H9 (cell line): ENCODE results near the gene ARID1B. TPM values are rescaled to one million over a fixed set of nuclear protein-coding genes. Genes with fewer than 3 reads are reported as not detected.
A peak's percentile ranks its signal among the peaks of the same experiment; 100 is the strongest.

Source experiments
- DNase-seq: peaks from one replicate; pipeline ENCODE4 v3.0.0-alpha.2; 2017
- H2AFZ ChIP-seq: one replicate; pipeline ENCODE4 v1.6.1; 2013; ENCODE audit warnings: mild to moderate bottlenecking, low read length, control low read depth, moderate library complexity
- H2AK5ac ChIP-seq: 2 replicates; pipeline ENCODE4 v1.6.1; 2013; ENCODE audit warnings: low read length, control low read depth, mixed read lengths; ENCODE audit not compliant: insufficient read length
- H2BK120ac ChIP-seq: one replicate; pipeline ENCODE4 v1.6.1; 2013; ENCODE audit warnings: low read depth, mild to moderate bottlenecking, low read length, control low read depth, inconsistent platforms; ENCODE audit not compliant: poor library complexity, severe bottlenecking
- H2BK12ac ChIP-seq: 2 replicates; pipeline ENCODE4 v1.6.1; 2013; ENCODE audit warnings: low read length, control low read depth, mixed read lengths, low read depth; ENCODE audit not compliant: insufficient read length
- H2BK15ac ChIP-seq: 2 replicates; pipeline ENCODE4 v1.6.1; 2013; ENCODE audit warnings: low read depth, low read length, control low read depth
- H2BK20ac ChIP-seq: one replicate; pipeline ENCODE4 v1.6.1; 2013; ENCODE audit warnings: low read depth, mild to moderate bottlenecking, low read length, control low read depth, inconsistent platforms; ENCODE audit not compliant: poor library complexity, severe bottlenecking
- H2BK5ac ChIP-seq: 2 replicates; pipeline ENCODE4 v1.6.1; 2013; ENCODE audit warnings: low read length, control low read depth, mixed read lengths; ENCODE audit not compliant: insufficient read length
- H3K14ac ChIP-seq: 2 replicates; pipeline ENCODE4 v1.6.1; 2013; ENCODE audit warnings: low read length, control low read depth; ENCODE audit not compliant: insufficient read depth
- H3K18ac ChIP-seq: 2 replicates; pipeline ENCODE4 v1.6.1; 2013; ENCODE audit warnings: low read depth, mild to moderate bottlenecking, mixed read lengths, low read length, control low read depth; ENCODE audit not compliant: insufficient read length
- H3K23ac ChIP-seq: 2 replicates; pipeline ENCODE4 v1.6.1; 2013; ENCODE audit warnings: low read length, control low read depth, mixed read lengths, low read depth; ENCODE audit not compliant: insufficient read length
- H3K23me2 ChIP-seq: 2 replicates; pipeline ENCODE4 v1.6.1; 2013; ENCODE audit warnings: low read depth, mild to moderate bottlenecking, mixed read lengths, low read length, control low read depth; ENCODE audit not compliant: insufficient read length, poor library complexity, severe bottlenecking
- H3K27ac ChIP-seq: 2 replicates; pipeline ENCODE4 v1.5.1; 2013; ENCODE audit warnings: low read length, control low read depth, mixed read lengths, low read depth; ENCODE audit not compliant: insufficient read length
- H3K27me3 ChIP-seq: 2 replicates; pipeline ENCODE4 v1.6.1; 2013; ENCODE audit warnings: low read length, control low read depth, inconsistent platforms; ENCODE audit not compliant: insufficient read depth
- H3K4ac ChIP-seq: 2 replicates; pipeline ENCODE4 v1.6.1; 2013; ENCODE audit warnings: low read depth, mild to moderate bottlenecking, control low read depth, inconsistent platforms, low read length, moderate library complexity
- H3K4me1 ChIP-seq: 2 replicates; pipeline ENCODE4 v1.6.1; 2013; ENCODE audit warnings: low read length, control low read depth, inconsistent platforms; ENCODE audit not compliant: insufficient read depth
- H3K4me2 ChIP-seq: 2 replicates; pipeline ENCODE4 v1.6.1; 2013; ENCODE audit warnings: low read length, control low read depth, mixed read lengths; ENCODE audit not compliant: insufficient read length, insufficient read depth
- H3K56ac ChIP-seq: 2 replicates; pipeline ENCODE4 v1.6.1; 2013; ENCODE audit warnings: low read depth, mild to moderate bottlenecking, mixed read lengths, low read length, control low read depth; ENCODE audit not compliant: insufficient read length
- H3K79me1 ChIP-seq: 2 replicates; pipeline ENCODE4 v1.6.1; 2013; ENCODE audit warnings: low read depth, mild to moderate bottlenecking, moderate library complexity, low read length, control low read depth, inconsistent platforms; ENCODE audit not compliant: insufficient read depth, poor library complexity, severe bottlenecking
- H3K79me2 ChIP-seq: 2 replicates; pipeline ENCODE4 v1.6.1; 2013; ENCODE audit warnings: low read length, control low read depth, inconsistent platforms; ENCODE audit not compliant: insufficient read depth
- H3K9ac ChIP-seq: 2 replicates; pipeline ENCODE4 v1.6.1; 2013; ENCODE audit warnings: low read length, control low read depth, mixed read lengths; ENCODE audit not compliant: insufficient read length; ENCODE audit errors: extremely low read depth
- H3K9me3 ChIP-seq: one replicate; pipeline ENCODE4 v1.6.1; 2013; ENCODE audit warnings: low read depth, low read length, inconsistent platforms; ENCODE audit not compliant: control insufficient read depth
- H3T11ph ChIP-seq: one replicate; pipeline ENCODE4 v1.6.1; 2013; ENCODE audit warnings: mild to moderate bottlenecking, low read length, control low read depth, inconsistent platforms
- H4K20me1 ChIP-seq: one replicate; pipeline ENCODE4 v1.6.1; 2013; ENCODE audit not compliant: control insufficient read depth, insufficient read length, insufficient read depth
- H4K5ac ChIP-seq: 2 replicates; pipeline ENCODE4 v1.6.1; 2013; ENCODE audit warnings: low read depth, mild to moderate bottlenecking, mixed read lengths, low read length, control low read depth; ENCODE audit not compliant: insufficient read length
- H4K8ac ChIP-seq: replicated peaks from 2 replicates; pipeline ENCODE4 v1.6.1; 2013; ENCODE audit warnings: low read length, control low read depth, mixed read lengths, low read depth; ENCODE audit not compliant: insufficient read length
- H4K91ac ChIP-seq: 2 replicates; pipeline ENCODE4 v1.6.1; 2013; ENCODE audit warnings: low read depth, mild to moderate bottlenecking, moderate library complexity, mixed read lengths, low read length, control low read depth; ENCODE audit not compliant: insufficient read length
- H3K27ac Mint-ChIP-seq, 3 experiments: 2 replicates in 2 of 3; 3 replicates in 1 of 3; pipeline ENCODE4 v1.8.0; 2020 to 2021; ENCODE audit warnings: mixed read lengths in 3 of 3, mild to moderate bottlenecking in 1 of 3, moderate library complexity in 1 of 3
- H3K27me3 Mint-ChIP-seq: 2 replicates; pipeline ENCODE4 v1.8.0; 2021; ENCODE audit warnings: low read depth, mild to moderate bottlenecking, moderate library complexity, mixed read lengths
- H3K36me3 Mint-ChIP-seq, 3 experiments: 2 replicates in 2 of 3; 3 replicates in 1 of 3; pipeline ENCODE4 v1.8.0; 2020 to 2021; ENCODE audit warnings: low read depth in 3 of 3, mixed read lengths in 3 of 3; ENCODE audit not compliant: insufficient read depth in 1 of 3
- H3K4me1 Mint-ChIP-seq, 2 experiments: 2 replicates each; pipeline ENCODE4 v1.8.0; 2020; ENCODE audit warnings: mixed read lengths in 2 of 2
- H3K4me3 Mint-ChIP-seq, 2 experiments: 2 replicates in 1 of 2; 3 replicates in 1 of 2; pipeline ENCODE4 v1.8.0; 2020 to 2021; ENCODE audit warnings: mild to moderate bottlenecking in 2 of 2, mixed read lengths in 2 of 2, moderate library complexity in 1 of 2
- H3K9me3 Mint-ChIP-seq, 2 experiments: 2 replicates in 1 of 2; 3 replicates in 1 of 2; pipeline ENCODE4 v1.8.0; 2020; ENCODE audit warnings: mild to moderate bottlenecking in 2 of 2, mixed read lengths in 2 of 2, moderate library complexity in 1 of 2
- WGBS: extraction: QIAGEN DNeasy Blood & Tissue Kit; methylation state at CpG from one replicate; pipeline ENCODE4 v1.1.7; 2013; ENCODE audit warnings: missing lambda C conversion rate, low lambda C conversion rate, mixed read lengths; ENCODE audit not compliant: insufficient read length; ENCODE audit errors: extremely low coverage; 5-methylcytosine and 5-hydroxymethylcytosine counted together
- total RNA-seq: library from RNA; stranded (reverse); gene quantifications from 2 replicates; pipeline ENCODE4 v1.2.1, GENCODE V29; 2021
- TF ChIP-seq, protein P1 (sequence below): fragments of 200-600 bp; sonication (generic); conservative IDR thresholded peaks from 3 replicates; pipeline ENCODE4 v1.8.0; 2021; ENCODE audit warnings: antibody characterized with exemption, mild to moderate bottlenecking

Gene ARID1B
- total RNA-seq, 1 experiment from 2014 or later, result 88.2 TPM

GRCh38 chr6:156881687-156882629 is 104.8 kb downstream of the ARID1B start:
- no peak overlapping the region for H3K23ac ChIP-seq
- peaks cover 18% of the 10 kb centered on the region; the same call in 1 of the 2 replicates for H3K4me1 ChIP-seq
- peak overlapping the region; percentile 9 to 79 (median 20); a peak in 4 of 7 replicates for H3K27ac Mint-ChIP-seq

More at GRCh38 chr6:156881687-156882629, 104.8 kb downstream of the ARID1B start:
- Histone ChIP-seq H3K56ac (no peak overlapping the region), H4K5ac (no peak overlapping the region), H2BK5ac (no peak overlapping the region), H3K23me2 (no peaks in the 10 kb centered on the region), H3K18ac (no peak overlapping the region), H2BK12ac (no peak overlapping the region), H3K27ac (no peak overlapping the region), H3K27me3 (no peaks in the 10 kb centered on the region), H2AFZ (no peak overlapping the region), H3K4me2 (no peak overlapping the region), H2BK15ac (no peak overlapping the region), H3K9ac (no peak overlapping the region), H2BK120ac (no peak overlapping the region), H4K8ac (no peak overlapping the region), H2BK20ac (no peak overlapping the region), H3K79me2 (peaks cover 35% of the 10 kb centered on the region; the same call in 1 of the 2 replicates), H3K4ac (no peak overlapping the region), H4K20me1 (peaks cover 2% of the 10 kb centered on the region), H3K9me3 (no peaks in the 10 kb centered on the region), H3K79me1 (peaks cover 13% of the 10 kb centered on the region), H4K91ac (no peak overlapping the region), H2AK5ac (no peak overlapping the region), H3T11ph (no peak overlapping the region), H3K14ac (no peak overlapping the region)
- Mint-ChIP-seq H3K4me1 (peaks cover 72 to 76% of the 10 kb centered on the region in 2 experiments), H3K27me3 (no peaks in the 10 kb centered on the region), H3K4me3 (no peak overlapping the region), H3K9me3 (no peaks in the 10 kb centered on the region; a peak in 1 of 5 replicates), H3K36me3 (peaks cover 0 to 3% (median 3%) of the 10 kb centered on the region in 3 experiments; a peak in 3 of 7 replicates)
- WGBS, result no CpG with 5 or more reads among the region's 10 CpGs
- TF ChIP-seq, protein P1, sequence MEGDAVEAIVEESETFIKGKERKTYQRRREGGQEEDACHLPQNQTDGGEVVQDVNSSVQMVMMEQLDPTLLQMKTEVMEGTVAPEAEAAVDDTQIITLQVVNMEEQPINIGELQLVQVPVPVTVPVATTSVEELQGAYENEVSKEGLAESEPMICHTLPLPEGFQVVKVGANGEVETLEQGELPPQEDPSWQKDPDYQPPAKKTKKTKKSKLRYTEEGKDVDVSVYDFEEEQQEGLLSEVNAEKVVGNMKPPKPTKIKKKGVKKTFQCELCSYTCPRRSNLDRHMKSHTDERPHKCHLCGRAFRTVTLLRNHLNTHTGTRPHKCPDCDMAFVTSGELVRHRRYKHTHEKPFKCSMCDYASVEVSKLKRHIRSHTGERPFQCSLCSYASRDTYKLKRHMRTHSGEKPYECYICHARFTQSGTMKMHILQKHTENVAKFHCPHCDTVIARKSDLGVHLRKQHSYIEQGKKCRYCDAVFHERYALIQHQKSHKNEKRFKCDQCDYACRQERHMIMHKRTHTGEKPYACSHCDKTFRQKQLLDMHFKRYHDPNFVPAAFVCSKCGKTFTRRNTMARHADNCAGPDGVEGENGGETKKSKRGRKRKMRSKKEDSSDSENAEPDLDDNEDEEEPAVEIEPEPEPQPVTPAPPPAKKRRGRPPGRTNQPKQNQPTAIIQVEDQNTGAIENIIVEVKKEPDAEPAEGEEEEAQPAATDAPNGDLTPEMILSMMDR, result no peak
- no peak for DNase-seq
